ACHN (cell line): ENCODE data around the gene SNX21.
A peak's percentile ranks its signal among the peaks of the same experiment; 100 is the strongest.
"Not testable (repeated sequence)": the region's sequence is repeated elsewhere in the genome, so short reads cannot be mapped to it uniquely, and the experiment has no call there.

ENCODE experiments used
- DNase-seq: peaks from one replicate; pipeline ENCODE4 v3.0.0-alpha.2; 2015
- in situ Hi-C: cut with HindIII; loops from 2 replicates; pipeline ENCODE4 v1.10.0; 2017; ENCODE audit warnings: low sequenced_read_pairs, low pct_ligation_motif_present, low pct_unique_long_range_greater_than_20kb

Gene SNX21

DNA sequence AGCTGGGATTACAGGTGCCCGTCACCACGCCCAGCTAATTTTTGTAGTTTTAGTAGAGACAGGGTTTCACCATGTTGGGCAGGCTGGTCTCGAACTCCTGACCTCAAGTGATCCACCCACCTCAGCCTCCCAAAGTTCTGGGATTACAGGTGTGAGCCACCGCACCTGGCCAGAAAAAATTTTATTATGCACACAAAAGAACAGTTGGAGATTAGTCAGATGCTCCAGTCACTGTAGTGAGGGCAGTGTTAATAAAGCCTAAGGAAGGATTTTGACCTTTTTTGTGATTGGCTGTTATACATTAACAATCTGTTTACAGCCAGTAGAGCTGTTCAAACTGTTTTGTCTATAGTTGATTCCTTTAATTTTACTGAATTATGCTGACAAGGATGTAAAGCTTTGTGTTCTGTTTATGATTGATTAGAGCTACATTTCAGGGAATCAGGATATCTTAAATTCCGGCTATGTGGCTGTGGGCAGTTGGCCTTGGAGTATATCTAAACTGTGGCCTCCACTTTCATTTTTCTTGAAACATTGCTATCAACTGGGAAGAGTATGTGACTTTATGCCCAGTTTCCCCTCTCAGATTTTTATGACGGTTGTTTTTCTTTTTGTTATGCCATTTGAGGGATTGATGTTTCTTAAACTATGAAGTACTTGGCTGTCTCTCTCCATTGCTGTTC is 33.7 kb downstream of the SNX21 start:
- DNase-seq = no peak
- in situ Hi-C loops = no loop called here

DNA sequence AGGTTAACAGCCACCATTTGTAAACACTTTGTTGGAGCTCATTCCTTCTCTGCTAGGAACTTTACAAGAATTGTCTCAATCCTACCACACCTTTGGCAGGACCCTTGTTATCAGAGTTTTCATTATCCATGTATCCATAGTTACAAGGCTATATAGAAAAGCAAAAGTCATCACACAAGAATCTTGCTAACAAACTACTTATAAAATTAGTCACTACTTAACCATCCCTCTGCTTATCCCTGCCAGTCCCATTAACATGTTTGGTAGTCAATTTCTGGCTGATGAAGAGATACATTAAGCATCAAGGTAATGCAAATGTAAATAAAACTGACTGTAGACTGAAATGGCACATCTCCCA is 34.2 kb downstream of the SNX21 start:
- no peak for DNase-seq
- in situ Hi-C loops = no loop called here

DNA sequence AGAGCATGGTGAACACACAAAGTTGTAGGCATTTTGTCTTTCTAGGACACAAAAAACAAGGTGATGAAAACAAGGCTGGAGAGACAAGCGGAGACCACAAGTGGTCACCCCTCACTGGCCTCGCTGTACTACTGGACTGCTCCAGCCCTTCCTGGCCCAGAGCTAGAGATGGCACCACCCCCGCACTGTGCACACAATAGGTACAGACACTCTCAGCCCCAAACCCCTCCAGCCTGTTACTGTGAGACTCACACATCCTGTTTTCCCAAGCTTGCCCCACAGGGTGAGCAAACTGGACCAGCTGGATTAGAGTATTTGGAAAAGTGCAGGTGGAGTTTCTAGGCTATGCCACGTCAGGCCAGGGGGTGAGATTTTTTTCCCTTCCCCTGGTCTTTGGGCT is 39.0 kb downstream of the SNX21 start:
- no peak for DNase-seq
- in situ Hi-C loops = no loop called here

DNA sequence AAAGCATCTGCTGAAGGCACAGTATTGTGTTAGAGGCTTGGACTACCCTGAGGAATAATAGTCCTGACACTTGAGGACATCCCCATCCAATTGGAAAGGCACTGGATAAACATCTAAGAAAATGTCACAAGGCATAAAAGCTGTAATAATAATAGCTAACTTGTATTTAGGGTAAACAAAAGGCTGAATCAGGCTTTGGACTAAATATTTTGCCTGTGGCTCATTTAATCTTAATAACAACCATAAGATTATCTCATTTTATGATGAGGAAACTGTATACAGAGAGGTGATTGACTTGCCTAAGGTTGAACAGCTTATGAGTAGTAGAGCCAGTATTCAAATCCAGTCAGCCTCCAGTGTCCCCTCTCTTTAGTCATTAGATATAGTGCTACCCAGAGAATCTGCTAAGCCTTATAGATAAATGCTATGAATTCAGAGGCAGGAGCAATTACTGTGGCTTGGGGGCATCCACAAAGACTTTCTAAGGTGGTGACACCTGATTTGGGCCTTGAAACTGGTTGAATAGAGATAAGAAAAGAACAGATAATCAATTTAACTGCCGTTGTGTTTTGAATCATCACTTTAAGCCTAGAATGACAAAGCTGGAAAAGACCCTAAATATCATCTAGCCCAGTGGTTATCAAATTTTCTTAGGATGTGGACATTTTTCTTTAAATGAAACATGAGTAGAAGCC is 40.0 kb downstream of the SNX21 start:
- DNase-seq = no peak

DNA sequence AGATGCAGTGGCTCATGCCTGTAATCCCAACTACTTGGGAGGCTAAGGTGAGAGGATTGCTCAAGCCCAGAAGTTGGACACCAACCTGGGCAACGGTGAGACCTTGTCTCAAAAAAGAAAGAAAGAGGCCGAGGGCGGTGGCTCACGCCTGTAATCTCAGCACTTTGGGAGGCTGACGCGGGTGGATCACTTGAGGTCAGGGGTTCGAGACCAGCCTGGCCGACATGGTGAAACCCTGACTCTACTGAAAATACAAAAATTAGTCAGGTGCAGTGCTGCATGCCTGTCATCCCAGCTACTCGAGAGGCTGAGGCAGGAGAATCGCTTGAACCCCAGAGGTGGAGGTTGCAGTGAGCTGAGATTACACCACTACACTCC is 40.5 kb downstream of the SNX21 start:
- DNase-seq, in situ Hi-C loops: not testable (repeated sequence)

More for the DNA sequence above, 40.0 kb downstream of the SNX21 start:
- in situ Hi-C loops = no loop called here

DNA sequence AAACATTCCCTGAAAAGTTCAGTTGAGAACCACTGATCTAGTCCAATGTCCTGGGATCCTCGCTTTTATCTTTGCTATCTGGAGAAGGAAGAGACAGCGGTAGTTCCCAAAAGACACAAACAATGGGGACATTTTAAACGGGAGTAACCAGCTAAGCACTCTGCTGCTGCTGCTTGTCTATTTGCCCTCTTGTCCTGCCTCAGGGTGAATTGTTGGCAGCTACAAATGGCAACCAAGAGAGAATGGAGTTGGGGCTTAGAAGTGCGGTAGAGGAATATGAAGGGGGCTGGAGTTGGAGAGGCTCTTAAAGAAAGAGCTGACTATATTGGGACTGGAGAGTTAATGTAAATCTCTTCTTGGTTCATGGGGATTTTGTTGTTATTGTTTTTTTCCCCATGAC is 41.0 kb downstream of the SNX21 start:
- in situ Hi-C loops = no loop called here
- DNase-seq = no peak

DNA sequence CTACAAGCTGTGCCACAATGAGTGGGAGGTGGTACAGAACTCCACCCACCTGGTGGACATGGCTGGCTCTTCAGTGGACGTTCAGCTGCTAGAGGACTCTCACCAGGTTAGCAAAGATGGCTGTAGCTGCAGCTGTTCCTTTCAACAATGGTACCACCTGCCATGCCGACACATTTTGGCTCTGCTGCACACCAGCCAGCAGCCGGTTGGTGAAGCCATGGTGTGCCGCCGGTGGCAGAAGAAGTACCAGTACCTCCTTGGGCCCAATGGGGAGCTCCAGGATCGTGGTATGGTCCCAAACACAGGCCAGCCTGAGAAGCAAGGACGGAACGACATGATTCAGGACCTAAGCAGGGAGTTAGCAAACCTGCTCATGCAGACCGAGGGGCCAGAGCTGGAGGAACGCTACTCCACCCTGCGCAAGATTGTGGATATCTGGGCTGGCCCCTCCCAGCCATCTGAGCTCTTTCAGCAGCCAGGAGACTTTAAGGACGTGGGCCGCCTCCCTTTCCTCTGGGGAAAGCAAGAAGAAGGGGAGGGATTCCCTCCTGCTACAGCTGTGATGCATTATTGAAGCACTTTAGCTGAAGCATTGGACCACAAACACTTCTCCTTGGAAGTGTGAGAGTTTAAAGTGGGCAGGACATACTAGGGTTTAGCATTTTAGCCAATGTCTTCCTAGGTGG is 44.6 kb downstream of the SNX21 start:
- no peak for DNase-seq
- in situ Hi-C loops = no loop called here

DNA sequence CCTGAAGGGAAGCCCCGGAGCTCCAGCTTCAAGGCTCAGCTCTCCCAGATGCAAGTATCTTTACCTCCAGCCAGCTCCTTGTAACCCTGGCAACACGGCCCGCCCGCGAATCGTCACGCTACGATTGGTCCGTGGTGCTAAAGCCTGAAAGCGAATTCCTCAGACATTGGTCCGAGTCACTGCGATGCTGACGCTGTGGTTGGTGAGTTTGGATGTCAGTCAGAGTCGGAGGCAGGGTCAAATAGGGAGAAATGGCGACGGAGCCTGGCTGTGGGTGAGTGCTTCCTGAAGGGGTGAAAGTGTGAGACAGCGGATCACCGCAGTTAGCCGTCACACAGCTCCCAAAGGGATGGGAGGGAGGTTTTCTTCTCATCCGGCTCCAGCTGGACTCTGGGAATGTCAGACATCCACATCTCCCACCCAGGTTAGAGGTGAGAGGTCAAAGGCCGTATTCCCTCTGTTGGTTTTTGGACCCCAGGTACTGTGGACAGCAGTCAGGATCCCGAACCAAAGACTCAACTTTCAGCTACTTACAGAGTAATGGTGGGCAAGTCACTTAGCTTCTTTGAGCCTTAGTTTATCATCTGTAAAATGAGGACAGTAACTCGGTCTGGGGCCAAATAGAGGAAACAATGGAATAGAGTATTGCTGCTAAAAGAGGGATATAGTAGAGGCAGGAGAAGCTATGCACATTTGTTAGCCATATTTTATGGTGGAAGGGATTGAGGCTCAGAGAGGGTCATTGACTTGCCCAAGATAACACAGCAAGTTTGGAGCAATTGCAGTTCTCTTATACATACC is 47.6 kb downstream of the SNX21 start, which contains the start of gene ZSWIM1:
Gene ZSWIM1 (plus strand): TSS at position 240 of the 801 bp plus-strand sequence. CDS start 1,366 bp downstream, outside the sequence.
- DNase-seq = peak; percentile 98
- in situ Hi-C loops = no loop called here

DNA sequence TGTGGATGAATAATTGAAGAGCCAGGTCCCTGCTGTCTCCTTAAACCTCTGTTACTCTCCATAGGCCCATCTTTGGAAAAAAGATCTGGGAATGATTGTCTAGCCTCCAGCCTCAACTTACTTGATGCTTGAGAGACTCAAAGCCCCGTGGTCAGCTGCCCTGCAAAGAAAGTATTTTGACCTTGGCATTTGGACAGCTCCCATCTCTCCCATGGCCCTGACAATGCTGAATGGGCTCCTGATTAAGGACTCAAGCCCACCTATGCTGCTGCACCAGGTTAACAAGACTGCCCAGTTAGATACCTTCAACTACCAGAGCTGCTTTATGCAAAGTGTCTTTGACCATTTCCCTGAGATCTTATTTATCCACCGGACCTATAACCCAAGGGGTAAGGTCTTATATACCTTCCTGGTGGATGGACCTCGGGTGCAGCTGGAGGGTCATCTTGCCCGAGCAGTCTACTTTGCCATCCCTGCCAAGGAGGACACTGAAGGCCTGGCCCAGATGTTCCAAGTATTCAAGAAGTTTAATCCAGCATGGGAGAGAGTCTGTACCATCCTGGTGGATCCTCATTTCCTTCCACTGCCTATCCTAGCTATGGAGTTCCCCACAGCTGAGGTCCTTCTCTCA is 49.0 kb downstream of the SNX21 start:
- DNase-seq = no peak
- in situ Hi-C loops = no loop called here

DNA sequence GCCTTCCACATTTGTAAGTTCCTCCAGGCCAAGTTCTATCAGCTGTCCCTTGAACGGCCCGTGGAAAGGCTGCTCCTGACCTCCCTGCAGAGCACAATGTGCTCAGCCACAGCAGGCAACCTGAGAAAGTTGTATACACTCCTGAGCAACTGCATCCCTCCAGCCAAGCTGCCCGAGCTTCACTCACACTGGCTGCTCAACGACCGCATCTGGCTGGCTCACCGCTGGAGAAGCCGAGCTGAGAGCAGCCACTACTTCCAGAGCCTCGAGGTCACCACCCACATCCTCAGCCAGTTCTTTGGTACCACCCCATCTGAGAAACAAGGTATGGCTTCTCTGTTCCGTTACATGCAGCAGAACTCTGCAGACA is 49.5 kb downstream of the SNX21 start:
- DNase-seq = no peak
- in situ Hi-C loops = no loop called here

DNA sequence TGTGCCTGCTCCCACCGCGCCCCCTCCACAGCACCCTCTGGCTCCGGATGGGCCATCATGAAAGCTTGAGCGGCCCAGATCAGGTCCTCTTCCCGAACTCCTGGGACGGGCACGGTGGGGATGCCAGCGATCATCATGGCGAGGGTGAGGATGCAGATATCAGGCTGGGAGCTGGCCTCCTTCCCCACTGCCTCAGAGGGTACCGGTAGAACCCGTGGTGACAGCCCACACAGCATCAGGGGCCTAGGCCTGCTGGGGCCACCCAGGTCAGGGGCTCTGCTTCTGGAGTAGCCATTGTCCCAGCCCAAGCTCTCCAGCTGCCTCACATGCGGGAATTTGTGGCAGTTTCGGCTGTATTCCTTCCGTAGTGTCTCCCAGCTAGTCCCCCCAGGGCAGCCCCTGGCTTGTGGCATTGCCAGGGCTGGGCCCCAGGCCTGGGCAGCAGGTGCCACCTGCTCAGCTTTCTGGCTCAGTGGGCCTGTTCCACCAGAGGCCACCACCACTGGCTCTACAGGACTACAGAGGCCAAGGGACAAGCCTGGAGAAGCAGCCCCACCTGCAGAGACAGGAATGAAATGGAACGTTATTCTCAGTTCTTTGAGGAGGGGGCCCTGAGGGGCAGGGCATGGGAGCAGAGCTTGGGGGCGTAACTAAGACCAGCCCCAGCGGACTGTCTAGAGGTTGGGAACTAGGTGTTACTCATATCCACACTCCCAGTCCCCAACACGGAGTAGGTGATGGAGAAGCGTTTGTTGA is 53.2 kb downstream of the SNX21 start:
- in situ Hi-C loops = no loop called here
- no peak for DNase-seq

DNA sequence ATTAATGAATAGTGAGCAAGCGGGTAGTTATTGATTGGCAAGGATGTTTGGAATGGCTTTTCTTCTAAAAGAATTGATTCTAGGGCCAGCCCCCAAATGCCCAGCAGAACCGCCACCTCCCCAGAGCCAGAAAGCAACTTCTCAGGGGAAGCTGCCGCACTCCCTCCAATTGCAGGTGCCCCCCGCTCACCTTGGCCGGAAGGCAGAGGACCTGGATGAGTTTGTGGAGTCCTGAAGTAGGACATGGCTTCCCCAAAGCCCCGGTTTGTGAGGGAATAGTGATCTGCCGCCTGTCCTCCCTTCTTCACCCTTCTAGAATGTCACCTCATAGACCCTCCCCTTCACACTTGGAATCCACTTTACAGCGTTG is 53.7 kb downstream of the SNX21 start, which contains the start of gene SPATA25:
Gene SPATA25 (minus strand): TSS at position 277 of the 370 bp plus-strand sequence. CDS start 32 bp downstream, at position 245.
- no peak for DNase-seq
- in situ Hi-C loops = no loop called here

DNA sequence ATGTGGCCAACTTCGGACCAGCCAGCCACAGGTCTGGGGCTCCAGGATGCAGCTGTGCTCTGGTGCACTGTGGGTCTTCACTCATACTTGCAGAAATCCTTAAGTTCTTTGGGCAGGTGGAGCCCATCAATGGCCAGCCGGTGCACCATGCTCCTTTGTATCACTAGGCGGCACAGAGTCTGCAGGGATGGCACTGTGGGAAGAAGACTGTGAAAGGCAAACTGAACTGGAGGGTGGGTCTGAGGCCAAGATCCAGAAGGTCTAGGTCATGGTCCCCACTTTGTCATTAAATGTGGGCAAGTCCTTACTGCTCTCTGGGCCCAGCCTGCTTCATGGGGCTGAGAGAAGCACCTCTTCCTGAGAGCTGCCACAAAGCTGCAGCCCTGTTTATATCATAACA is 55.1 kb downstream of the SNX21 start:
- DNase-seq = no peak
- in situ Hi-C loops = no loop called here

DNA sequence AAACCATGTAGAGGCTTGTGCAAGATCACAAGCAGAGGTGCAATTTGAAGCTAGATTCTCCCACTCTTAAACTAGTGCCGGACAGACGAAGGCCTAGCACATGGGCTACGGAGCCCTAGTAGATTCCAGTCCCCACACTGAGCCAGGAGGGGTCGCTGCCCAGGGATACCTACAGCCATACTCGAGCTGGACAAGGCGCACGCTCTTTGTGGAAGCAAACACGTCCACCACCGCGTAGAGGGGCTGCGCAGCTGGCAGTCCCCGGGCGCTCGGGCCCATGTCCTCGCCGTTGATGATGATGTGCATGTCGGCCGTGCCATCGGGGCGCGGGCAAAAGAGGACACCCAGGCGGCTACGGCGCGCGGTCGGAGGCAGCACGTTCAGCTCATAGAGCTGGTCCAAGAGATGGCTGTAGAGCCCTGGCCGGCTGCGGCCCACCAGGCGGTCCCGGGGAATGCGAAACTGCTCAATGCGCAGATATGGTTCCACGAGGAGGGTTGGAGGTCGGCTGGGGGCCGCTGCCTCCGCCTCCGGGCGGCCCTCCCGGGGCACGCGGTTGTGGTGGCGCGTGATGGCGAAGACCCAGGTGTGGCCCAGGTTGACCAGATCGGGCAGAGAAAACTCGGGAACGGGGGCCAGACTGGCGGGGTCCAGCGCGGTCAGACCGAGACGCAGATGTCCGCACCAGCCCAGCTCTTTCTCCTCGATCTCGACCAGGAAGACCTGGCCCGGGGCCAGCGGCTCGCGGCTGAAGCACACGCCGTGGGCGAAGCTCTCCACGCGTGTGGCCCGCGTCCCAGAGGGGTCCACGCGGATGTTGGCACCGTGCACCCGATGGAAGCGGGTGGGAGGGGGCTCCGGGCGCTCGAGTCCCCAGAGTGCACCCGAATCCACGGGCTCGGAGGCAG is 56.7 kb downstream of the SNX21 start:
- in situ Hi-C loops = no loop called here
- DNase-seq = no peak

DNA sequence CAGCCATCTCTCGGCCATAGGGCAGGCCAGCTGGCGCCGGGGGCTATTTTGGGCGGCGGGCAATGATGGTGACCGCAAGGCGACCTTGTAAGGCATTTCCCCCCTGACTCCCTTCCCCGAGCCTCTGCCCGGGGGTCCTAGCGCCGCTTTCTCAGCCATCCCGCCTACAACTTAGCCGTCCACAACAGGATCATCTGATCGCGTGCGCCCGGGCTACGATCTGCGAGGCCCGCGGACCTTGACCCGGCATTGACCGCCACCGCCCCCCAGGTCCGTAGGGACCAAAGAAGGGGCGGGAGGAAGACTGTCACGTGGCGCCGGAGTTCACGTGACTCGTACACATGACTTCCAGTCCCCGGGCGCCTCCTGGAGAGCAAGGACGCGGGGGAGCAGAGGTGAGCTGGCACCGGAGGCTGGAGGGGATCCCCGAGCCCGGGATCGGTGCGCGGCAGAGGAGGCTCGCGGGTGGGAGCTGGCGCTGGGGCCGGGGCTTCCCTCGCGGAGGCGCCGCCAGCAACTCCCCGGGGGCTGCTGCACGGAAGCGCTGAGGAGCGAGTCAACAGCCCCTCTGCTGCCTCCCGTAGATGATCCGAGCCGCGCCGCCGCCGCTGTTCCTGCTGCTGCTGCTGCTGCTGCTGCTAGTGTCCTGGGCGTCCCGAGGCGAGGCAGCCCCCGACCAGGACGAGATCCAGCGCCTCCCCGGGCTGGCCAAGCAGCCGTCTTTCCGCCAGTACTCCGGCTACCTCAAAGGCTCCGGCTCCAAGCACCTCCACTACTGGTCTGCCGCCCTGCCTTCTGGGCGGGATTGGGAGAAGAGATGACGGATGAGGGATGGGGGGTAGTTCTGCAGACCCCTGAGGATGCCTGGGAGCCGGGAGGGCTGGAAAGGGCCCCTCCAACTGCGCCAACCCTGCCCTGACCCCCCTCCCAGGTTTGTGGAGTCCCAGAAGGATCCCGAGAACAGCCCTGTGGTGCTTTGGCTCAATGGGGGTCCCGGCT is 57.7 kb downstream of the SNX21 start, which contains the start of the genes CTSA and NEURL2:
Gene CTSA (plus strand): TSS at position 351 of the 999 bp plus-strand sequence. CDS start 234 bp downstream, at position 585.
Gene NEURL2 (minus strand): TSS at position 224 of the 999 bp plus-strand sequence. CDS start 217 bp downstream, at position 7.
- in situ Hi-C loops = no loop called here
- DNase-seq = peak; percentile 86
